IMR-90 (cell line): ENCODE results near the gene PI4KA. TPM values are rescaled to one million over a fixed set of nuclear protein-coding genes. Genes with fewer than 3 reads are reported as not detected.

Experiments
- ATAC-seq: fragments of 200-7000 bp; cut with Tn5 transposase; 2 replicates; pipeline ENCODE4 v1.9.1; 2020; ENCODE audit warnings: low read depth, mild to moderate bottlenecking, moderate library complexity
- BruUV-seq: library from RNA; stranded (reverse); fragments of 400-500 nt; replicated peaks from 2 replicates; lab custom pipeline; 2021; lab: Mats Ljungman, UMichigan
- CTCF ChIA-PET: fragments of 300-600 bp; formaldehyde crosslinking; extraction: SDS; loops from one replicate; lab custom pipeline; 2021; ENCODE audit warnings: antibody characterized with exemption; lab: Yijun Ruan, JAX
- POLR2A ChIA-PET: fragments of 300-600 bp; sonication (Branson Sonifier 250); formaldehyde crosslinking; loops from one replicate; lab custom pipeline; 2022; ENCODE audit warnings: antibody characterized with exemption; ENCODE audit not compliant: unreplicated experiment; lab: Charles Lee
- DNase-seq: peaks from one replicate; pipeline ENCODE4 v3.0.0; 2013
- H2AFZ ChIP-seq: replicated peaks from 2 replicates; pipeline ENCODE3; 2013; ENCODE audit warnings: low read length, mild to moderate bottlenecking; ENCODE audit not compliant: poor library complexity
- H2AK5ac ChIP-seq: 2 replicates; pipeline ENCODE4 v1.6.1; 2013; ENCODE audit warnings: low read depth, low read length, inconsistent platforms
- H2AK9ac ChIP-seq: replicated peaks from 2 replicates; pipeline ENCODE3; 2013; ENCODE audit warnings: mild to moderate bottlenecking, low read depth, low read length, moderate library complexity; ENCODE audit not compliant: poor library complexity
- H2BK120ac ChIP-seq: 2 replicates; pipeline ENCODE4 v1.6.1; 2013; ENCODE audit warnings: low read depth, low read length, inconsistent platforms
- H2BK15ac ChIP-seq: 3 replicates; pipeline ENCODE4 v1.6.1; 2013; ENCODE audit warnings: low read depth, low read length, inconsistent platforms
- H2BK20ac ChIP-seq: 2 replicates; pipeline ENCODE4 v1.6.1; 2013; ENCODE audit warnings: low read depth, mild to moderate bottlenecking, inconsistent platforms, low read length, moderate library complexity
- H2BK5ac ChIP-seq: 2 replicates; pipeline ENCODE4 v1.6.1; 2013; ENCODE audit warnings: mild to moderate bottlenecking, low read depth, low read length, inconsistent platforms; ENCODE audit not compliant: poor library complexity, severe bottlenecking
- H3K14ac ChIP-seq: replicated peaks from 2 replicates; pipeline ENCODE4 v1.6.1; 2013; ENCODE audit warnings: low read depth, low read length, inconsistent platforms
- H3K18ac ChIP-seq: 2 replicates; pipeline ENCODE4 v1.6.1; 2013; ENCODE audit warnings: low read depth, low read length, control low read depth
- H3K23ac ChIP-seq: 2 replicates; pipeline ENCODE4 v1.6.1; 2013; ENCODE audit warnings: low read depth, low read length, inconsistent platforms
- H3K27ac ChIP-seq: 2 replicates; pipeline ENCODE4 v1.5.1; 2013; ENCODE audit warnings: mild to moderate bottlenecking, control low read depth, low read length; ENCODE audit not compliant: insufficient read depth
- H3K27me3 ChIP-seq: 2 replicates; pipeline ENCODE4 v1.6.1; 2013; ENCODE audit warnings: low read length; ENCODE audit not compliant: control insufficient read depth, insufficient read depth
- H3K36me3 ChIP-seq: 2 replicates; pipeline ENCODE4 v1.6.1; 2013; ENCODE audit warnings: low read length, mixed read lengths; ENCODE audit not compliant: control insufficient read depth, insufficient read depth
- H3K4ac ChIP-seq: 2 replicates; pipeline ENCODE4 v1.6.1; 2013; ENCODE audit warnings: low read depth, low read length, inconsistent platforms
- H3K4me1 ChIP-seq: 2 replicates; pipeline ENCODE4 v1.6.1; 2013; ENCODE audit warnings: low read length, mixed read lengths; ENCODE audit not compliant: control insufficient read depth, insufficient read depth
- H3K4me2 ChIP-seq: 2 replicates; pipeline ENCODE4 v1.6.1; 2013; ENCODE audit warnings: low read depth, mild to moderate bottlenecking, control low read depth, low read length, moderate library complexity
- H3K4me3 ChIP-seq: 2 replicates; pipeline ENCODE4 v1.5.1; 2013; ENCODE audit warnings: low read depth, mild to moderate bottlenecking, control low read depth, low read length, moderate library complexity; ENCODE audit not compliant: insufficient read depth
- H3K56ac ChIP-seq: 2 replicates; pipeline ENCODE4 v1.6.1; 2013; ENCODE audit warnings: low read length, inconsistent platforms; ENCODE audit not compliant: insufficient read depth; ENCODE audit errors: extremely low read depth
- H3K79me1 ChIP-seq, 2 experiments: 2 replicates each; pipeline ENCODE4 v1.6.1; 2013; ENCODE audit warnings: low read length in 2 of 2, inconsistent platforms in 1 of 2, low read depth in 1 of 2
- H3K9ac ChIP-seq: 2 replicates; pipeline ENCODE4 v1.6.1; 2013; ENCODE audit warnings: low read depth, low read length, control low read depth
- H3K9me1 ChIP-seq: 2 replicates; pipeline ENCODE4 v1.6.1; 2013; ENCODE audit warnings: low read length, inconsistent platforms; ENCODE audit not compliant: insufficient read depth
- H3K9me3 ChIP-seq: 2 replicates; pipeline ENCODE4 v1.6.1; 2013; ENCODE audit warnings: low read length; ENCODE audit not compliant: control insufficient read depth, insufficient read depth
- H4K20me1 ChIP-seq: 2 replicates; pipeline ENCODE4 v1.6.1; 2013; ENCODE audit warnings: low read length, inconsistent platforms; ENCODE audit not compliant: insufficient read depth
- H4K5ac ChIP-seq: 2 replicates; pipeline ENCODE4 v1.6.1; 2013; ENCODE audit warnings: mild to moderate bottlenecking, low read depth, low read length, control low read depth
- H4K8ac ChIP-seq, 2 experiments: 2 replicates each; pipeline ENCODE4 v1.6.1; 2013; ENCODE audit warnings: low read depth in 2 of 2, low read length in 2 of 2, control low read depth in 1 of 2, inconsistent platforms in 1 of 2
- H4K91ac ChIP-seq: 2 replicates; pipeline ENCODE4 v1.6.1; 2013; ENCODE audit warnings: low read depth, low read length, inconsistent platforms; ENCODE audit not compliant: insufficient read depth
- BHLHE40 ChIP-seq: fragments of 150-350 bp; IDR thresholded peaks from 2 replicates; pipeline ENCODE4 v1.6.1; 2016; ENCODE audit warnings: mild to moderate bottlenecking, low read depth, low read length
- CEBPB ChIP-seq: IDR thresholded peaks from 2 replicates; pipeline ENCODE4 v1.6.1; 2012; ENCODE audit warnings: low read depth, low read length, improper control_type of control experiment
- ELK1 ChIP-seq: fragments of 150-350 bp; IDR thresholded peaks from 2 replicates; pipeline ENCODE4 v1.6.1; 2016; ENCODE audit warnings: low read depth, mild to moderate bottlenecking, low read length, moderate library complexity, borderline replicate concordance
- FOS ChIP-seq: fragments of 150-350 bp; IDR thresholded peaks from 2 replicates; pipeline ENCODE4 v1.6.1; 2016; ENCODE audit warnings: low read depth, low read length
- MAZ ChIP-seq: IDR thresholded peaks from 2 replicates; pipeline ENCODE4 v1.6.1; 2012; ENCODE audit warnings: low read depth, mild to moderate bottlenecking, low read length, improper control_type of control experiment, moderate library complexity, borderline replicate concordance
- NFE2L2 ChIP-seq: fragments of 150-350 bp; IDR thresholded peaks from 2 replicates; pipeline ENCODE4 v1.6.1; 2016; ENCODE audit warnings: low read depth, mild to moderate bottlenecking, low read length
- POLR2A ChIP-seq: IDR thresholded peaks from 2 replicates; pipeline ENCODE4 v1.6.1; 2012; ENCODE audit warnings: mild to moderate bottlenecking, low read depth, low read length
- RAD21 ChIP-seq: IDR thresholded peaks from 2 replicates; pipeline ENCODE4 v1.6.1; 2012; ENCODE audit warnings: low read length, improper control_type of control experiment
- RCOR1 ChIP-seq: IDR thresholded peaks from 2 replicates; pipeline ENCODE4 v1.6.1; 2012; ENCODE audit warnings: mild to moderate bottlenecking, low read length, improper control_type of control experiment; ENCODE audit not compliant: insufficient replicate concordance
- RFX5 ChIP-seq: IDR thresholded peaks from 2 replicates; pipeline ENCODE4 v1.8.0; 2012; ENCODE audit warnings: low read depth, mild to moderate bottlenecking, low read length, moderate library complexity
- SMC3 ChIP-seq: fragments of 150-350 bp; IDR thresholded peaks from 2 replicates; pipeline ENCODE4 v1.6.1; 2016; ENCODE audit warnings: low read depth, mild to moderate bottlenecking, antibody characterized with exemption, low read length, moderate library complexity
- USF2 ChIP-seq: fragments of 150-350 bp; IDR thresholded peaks from 2 replicates; pipeline ENCODE4 v1.6.1; 2017; ENCODE audit warnings: mild to moderate bottlenecking, antibody characterized with exemption, low read length, low read depth
- WGBS, 2 experiments: methylation state at CpG; one replicate each; pipeline versions ENCODE4 v1.1.5 to v1.1.7; 2013; ENCODE audit warnings: missing lambda C conversion rate in 2 of 2; ENCODE audit not compliant: insufficient read length in 1 of 2; ENCODE audit errors: extremely low coverage in 2 of 2; 5-methylcytosine and 5-hydroxymethylcytosine counted together
- dilution Hi-C: fragments of 300-500 bp; cut with HindIII; formaldehyde crosslinking; loops from one replicate; pipeline ENCODE4 v1.14.3; 2018; ENCODE audit warnings: low sequenced_read_pairs; ENCODE audit not compliant: unreplicated experiment
- in situ Hi-C: fragments of 300-500 bp; cut with MboI; formaldehyde crosslinking; loops from 3 replicates; pipeline ENCODE4 v1.14.3; 2019; ENCODE audit warnings: low sequenced_read_pairs, inconsistent platforms, mixed read lengths
- intact Hi-C: fragments of 100-400 bp; cut with micrococcal nuclease; formaldehyde crosslinking; loops from 2 replicates; pipeline ENCODE4 v1.10.0; 2022
- polyA plus RNA-seq, 3 experiments: library from polyadenylated mRNA; depleted of rRNA; stranded (reverse); fragments of >200 nt; gene quantifications; 2 replicates each; pipeline ENCODE4 v1.2.3, GENCODE V29; 2012; ENCODE audit warnings: low replicate concordance in 1 of 3
- total RNA-seq: library from RNA; depleted of rRNA; stranded (reverse); fragments of >200 nt; gene quantifications from 2 replicates; pipeline ENCODE4 v1.2.3, GENCODE V29; 2012

The PI4KA gene
- total and polyA plus RNA-seq, 2 of the 4 experiments (the other 2 are of a cell fraction), result 16.8 to 35.5 TPM

GRCh38 chr22:20764471-20764720, 94.2 kb downstream of the PI4KA start:
- Histone ChIP-seq H3K4ac (no peak overlapping the region), H2BK15ac (no peak overlapping the region), H2AK9ac (no peak overlapping the region), H4K8ac (no peak overlapping the region), H3K27ac (no peak overlapping the region), H3K14ac (no peak overlapping the region), H2BK20ac (no peak overlapping the region), H4K5ac (no peak overlapping the region), H3K36me3 (peaks cover 40% of the 10 kb centered on the region), H3K56ac (no peak overlapping the region), H4K20me1 (no peaks in the 10 kb centered on the region), H3K4me3 (no peak overlapping the region), H3K27me3 (no peaks in the 10 kb centered on the region), H2BK5ac (no peak overlapping the region), H2AFZ (no peak overlapping the region), H3K18ac (no peak overlapping the region), H4K91ac (no peak overlapping the region), H2BK120ac (no peak overlapping the region), H3K9me1 (peaks cover 20% of the 10 kb centered on the region), H3K23ac (no peak overlapping the region), H3K9me3 (no peaks in the 10 kb centered on the region), H3K4me1 (no peaks in the 10 kb centered on the region), H3K9ac (no peak overlapping the region), H3K4me2 (no peak overlapping the region), H3K79me1 (peaks cover 0 to 5% of the 10 kb centered on the region in 2 experiments; a peak in 1 of 4 replicates), H2AK5ac (no peak overlapping the region)
- POLR2A ChIA-PET, result no interaction called here
- intact Hi-C loops, result no loop called here
- CTCF ChIA-PET, result no interaction called here
- TF ChIP-seq FOS (no peak), CEBPB (no peak), RAD21 (no peak), SMC3 (no peak), BHLHE40 (no peak), MAZ (no peak), USF2 (no peak), NFE2L2 (no peak), POLR2A (no peak), ELK1 (no peak), RFX5 (no peak), RCOR1 (no peak)
- BruUV-seq, result no TSS peak
- 100% methylated on average over 3 of the region's 7 CpGs; no CpG with 5 or more reads in 1 of the 2 experiments for WGBS, 2 experiments
- DNase-seq (no peak), ATAC-seq (no peak)
- dilution Hi-C loops, result no loop called here
- in situ Hi-C loops, result no loop called here
